Measurements from ENCODE around the gene PPP1R1B. TPM values are rescaled to one million over a fixed set of nuclear protein-coding genes. Genes with fewer than 3 reads are reported as not detected.

PPP1R1B gene
- total RNA-seq (2012; rRNA removed), result not detected in 2 replicates
- not detected in 2 replicates for polyA plus RNA-seq (2012; rRNA removed)
- polyA plus RNA-seq (2012; cell fraction: cytosol; rRNA removed), result not detected in 2 replicates
- not detected in 2 replicates for polyA plus RNA-seq (2012; cell fraction: nucleus; rRNA removed; ENCODE audit: low replicate concordance)
- not detected for Bru-seq, nascent RNA
- percentile 7 among the genes with signal in this experiment for BruChase-seq, experiment 1, labeled RNA remaining after a 6-hour chase
- not detected for BruChase-seq, experiment 2, labeled RNA remaining after a 2-hour chase
- long read RNA-seq, result 0 reads

- H3K14ac ChIP-seq (replicated peaks; ENCODE audit: low read depth, low read length), result no peak within 1 kb of the TSS
- H2BK20ac ChIP-seq (ENCODE audit: low read depth, low read length), result no peak within 1 kb of the TSS
- H3K27ac ChIP-seq (ENCODE audit: insufficient read depth, low read length), result no peak within 1 kb of the TSS
- no peak within 1 kb of the TSS for H3K4ac ChIP-seq (ENCODE audit: low read depth, low read length)
- no peaks in the 10 kb centered on the region for H3K36me3 ChIP-seq (ENCODE audit: control insufficient read depth, insufficient read depth, low read length)
- H3K4me2 ChIP-seq (ENCODE audit: low read depth, low read length), result peak within 1 kb of the TSS; percentile 56
- H4K20me1 ChIP-seq (ENCODE audit: insufficient read depth, low read length), result no peaks in the 10 kb centered on the region
- H4K8ac ChIP-seq (ENCODE audit: low read depth in 2 of 2, low read length in 2 of 2), result no peak within 1 kb of the TSS
- no peak within 1 kb of the TSS for H3K18ac ChIP-seq (ENCODE audit: low read depth, low read length)
- no peak within 1 kb of the TSS for H2BK5ac ChIP-seq (ENCODE audit: low read depth, low read length, poor library complexity, severe bottlenecking)
- H3K56ac ChIP-seq (ENCODE audit: extremely low read depth, insufficient read depth, low read length), result no peak within 1 kb of the TSS
- in situ Hi-C loops (cut with MboI; ENCODE audit: low sequenced_read_pairs), result no loop called here
- dilution Hi-C loops (cut with HindIII; ENCODE audit: low sequenced_read_pairs, unreplicated experiment), result no loop called here
- no peak within 1 kb of the TSS for H4K5ac ChIP-seq (ENCODE audit: low read depth, low read length)
- no peak within 1 kb of the TSS for H2BK15ac ChIP-seq (ENCODE audit: low read depth, low read length)
- peak within 1 kb of the TSS; percentile 77 for H2AFZ ChIP-seq (replicated peaks; ENCODE audit: low read length, poor library complexity)
- H3K9me3 ChIP-seq (ENCODE audit: control insufficient read depth, insufficient read depth, low read length), result no peaks in the 10 kb centered on the region
- no peak within 1 kb of the TSS for H3K9ac ChIP-seq (ENCODE audit: low read depth, low read length)
- H3K9me1 ChIP-seq (ENCODE audit: insufficient read depth, low read length), result no peaks in the 10 kb centered on the region
- no peak for DNase-seq
- H3K4me1 ChIP-seq (ENCODE audit: control insufficient read depth, insufficient read depth, low read length), result peaks cover 3% of the 10 kb centered on the region; the same call in 1 of the 2 replicates
- H3K79me1 ChIP-seq (ENCODE audit: low read depth in 1 of 2, low read length in 2 of 2), result no peaks in the 10 kb centered on the region
- H3K23ac ChIP-seq (ENCODE audit: low read depth, low read length), result no peak within 1 kb of the TSS
- no peak within 1 kb of the TSS for H4K91ac ChIP-seq (ENCODE audit: insufficient read depth, low read depth, low read length)
- H2AK5ac ChIP-seq (ENCODE audit: low read depth, low read length), result no peak within 1 kb of the TSS
- no peak for ATAC-seq (ENCODE audit: low read depth)
- H2AK9ac ChIP-seq (replicated peaks; ENCODE audit: low read depth, low read length, poor library complexity), result peak within 1 kb of the TSS; percentile 72
- H3K4me3 ChIP-seq (ENCODE audit: insufficient read depth, low read depth, low read length), result peak within 1 kb of the TSS; percentile 13; the same call in 1 of the 2 replicates
- ChIA-PET CTCF (no interaction called here), POLR2A (ENCODE audit: unreplicated experiment) (no interaction called here)
- TF ChIP-seq MAFK (IDR thresholded peaks at IDR 0.05; ENCODE audit: low read depth, low read length), result no peak
- TF ChIP-seq CHD1 (IDR thresholded peaks at IDR 0.05; ENCODE audit: low read depth, low read length), result no peak
- no peak for TF ChIP-seq ELK1 (IDR thresholded peaks at IDR 0.05; ENCODE audit: borderline replicate concordance, low read depth, low read length)
- TF ChIP-seq CEBPB (IDR thresholded peaks at IDR 0.05; ENCODE audit: low read depth, low read length), result no peak
- TF ChIP-seq MXI1 (IDR thresholded peaks at IDR 0.05; ENCODE audit: borderline replicate concordance, low read depth, low read length), result no peak
- TF ChIP-seq POLR2A (IDR thresholded peaks at IDR 0.05; ENCODE audit: low read depth, low read length), result no peak
- TF ChIP-seq SMC3 (IDR thresholded peaks at IDR 0.05; ENCODE audit: low read depth, low read length), result no peak
- TF ChIP-seq USF2 (IDR thresholded peaks at IDR 0.05; ENCODE audit: low read depth, low read length), result no peak
- TF ChIP-seq FOS (IDR thresholded peaks at IDR 0.05; ENCODE audit: low read depth, low read length), result no peak
- TF ChIP-seq BHLHE40 (IDR thresholded peaks at IDR 0.05; ENCODE audit: low read depth, low read length), result no peak
- no peak for TF ChIP-seq RFX5 (IDR thresholded peaks at IDR 0.05; ENCODE audit: low read depth, low read length)
- no peak for TF ChIP-seq RAD21 (IDR thresholded peaks at IDR 0.05; ENCODE audit: low read length)
- 28% methylated on average over 14 of the region's 29 CpGs; no CpG with 5 or more reads in 1 of the 2 experiments for whole genome bisulfite sequencing, 2 experiments (ENCODE audit: extremely low coverage in 2 of 2, insufficient read length in 1 of 2)
- BruUV-seq (replicated peaks), result no TSS peak
- intact Hi-C loops (cut with micrococcal nuclease), result loop anchor here (10.0 kb wide), 1 partner anchor 358 kb away; the partner anchor contains the start of gene PSMD3
- no peak within 1 kb of the TSS for H2BK120ac ChIP-seq (ENCODE audit: low read depth, low read length)
- H3K27me3 ChIP-seq (ENCODE audit: control insufficient read depth, insufficient read depth, low read length), result peaks cover 67% of the 10 kb centered on the region
These were observed at the start of gene PPP1R1B for GRCh38 chr17:39626171-39627046. Gene PPP1R1B, plus strand, starts transcription at chr17:39626952. Its CDS starts 441 bp downstream, at chr17:39627393.
